Pancreas (tissue), 10 donors: ENCODE data around the gene SHROOM1. TPM values are rescaled to one million over a fixed set of nuclear protein-coding genes. Genes with fewer than 3 reads are reported as not detected.
"Not testable (repeated sequence)": the region's sequence is repeated elsewhere in the genome, so short reads cannot be mapped to it uniquely, and the experiment has no call there.

Experiments
- ATAC-seq, 4 donors: fragments of 200-7000 bp; cut with Tn5 transposase; one replicate each; pipeline versions ENCODE4 v1.8.0 to v1.9.1; 2020; ENCODE audit warnings: mild to moderate bottlenecking in 4 of 4, moderate library complexity in 4 of 4
- DNase-seq, 6 donors: peaks; one replicate each; pipeline ENCODE4 v3.0.0-alpha.2; 2020
- FAIRE-seq: peaks from 2 replicates; lab custom pipeline; 2012; peaks lifted over from hg19 to GRCh38; lab: Jason Lieb, UNC
- H3K27ac ChIP-seq, 4 donors: fragments of 200-600 bp; sonication (generic); 1 replicate in 3 of 4; 2 replicates in 1 of 4; pipeline versions ENCODE4 v1.5.0 to v1.8.0; 2020
- H3K27me3 ChIP-seq, 4 donors: fragments of 200-600 bp; one replicate each; pipeline ENCODE4 v1.8.0; 2021
- H3K36me3 ChIP-seq, 3 donors: fragments of 200-600 bp; sonication (generic) in 1 of 3; one replicate each; pipeline versions ENCODE4 v1.5.0 to v1.8.0; 2020 to 2021
- H3K4me1 ChIP-seq, 3 donors: fragments of 200-600 bp; one replicate each; pipeline ENCODE4 v1.8.0; 2021
- H3K4me3 ChIP-seq, 4 donors: fragments of 200-600 bp; sonication (generic) in 2 of 4; one replicate each; pipeline versions ENCODE4 v1.5.0 to v1.8.0; 2020 to 2021
- H3K9me3 ChIP-seq, 4 donors: fragments of 200-600 bp; one replicate each; pipeline ENCODE4 v1.8.0; 2021
- WGBS, 2 donors: extraction: QIAGEN DNeasy Blood & Tissue Kit; methylation state at CpG; one replicate each; pipeline ENCODE4 v1.1.7; 2013; 5-methylcytosine and 5-hydroxymethylcytosine counted together
- intact Hi-C, 3 donors: fragments of 100-400 bp; cut with DNase I; formaldehyde crosslinking; loops; one replicate each; pipeline versions ENCODE4 v1.11.1 to v1.14.2; 2022
- polyA plus RNA-seq, 2 donors: library from polyadenylated mRNA; stranded (reverse); fragments of 200-250 nt; gene quantifications; one replicate each; pipeline ENCODE4 v1.2.3, GENCODE V29; 2013
- total RNA-seq, 6 donors: library from RNA; stranded (reverse); fragmentation: NEBNext Ultra II Directional in 4 of 6; extraction: Animal tissue kit (Norgen Biotek cat#: 25700) in 4 of 6; gene quantifications; one replicate each; pipeline versions ENCODE4 v1.2.1 to v1.2.4, GENCODE V29; 2021 to 2023
- TF ChIP-seq, protein P1 (sequence below), 4 donors: fragments of 200-600 bp; sonication (generic) in 3 of 4; IDR thresholded peaks; one replicate each; pipeline versions ENCODE4 v1.5.0 to v1.8.0; 2021; ENCODE audit warnings: antibody characterized with exemption in 4 of 4
- donor health status: healthy with polysubstance abuse.
- donor health status: DM: no; HTN: no; CAD: no; lungs with moderate emphysema.
- donor health status: DM: no; HTN: no; CAD: no.
- donor health status: control.
- donor health status: control.
- donor health status: Bipolar disorder and iron deficiency.
- donor health status: DM: yes; HTN: yes; CAD: no.
- donor health status: DM: no; HTN: no; CAD: no.
- donor health status: DM: no; HTN: no; CAD: no.
- donor health status: DM: yes; HTN: yes; CAD: no.

SHROOM1 gene
- total and polyA plus RNA-seq, 8 donors = 10.7 to 62.0 (median 12.1) TPM

- no peak for DNase-seq
- intact Hi-C loops = no loop called here
- WGBS, 2 donors = 19 to 25% methylated on average over 30 of the region's 30 CpGs
- FAIRE-seq = no peak
- Histone ChIP-seq H3K4me3 (peak overlapping the region; percentile 34 to 90 (median 76)), H3K27ac (peak overlapping the region; percentile 91 to 96 (median 94)), H3K4me1 (peaks cover 0 to 16% (median 0%) of the 10 kb centered on the region in 3 donors), H3K9me3 (no peaks in the 10 kb centered on the region), H3K36me3 (peaks cover 0 to 3% (median 0%) of the 10 kb centered on the region in 3 donors), H3K27me3 (no peaks in the 10 kb centered on the region)
- peak in 3 of 4 donors; percentile 55 to 63 (median 59) for ATAC-seq
- TF ChIP-seq, protein P1, sequence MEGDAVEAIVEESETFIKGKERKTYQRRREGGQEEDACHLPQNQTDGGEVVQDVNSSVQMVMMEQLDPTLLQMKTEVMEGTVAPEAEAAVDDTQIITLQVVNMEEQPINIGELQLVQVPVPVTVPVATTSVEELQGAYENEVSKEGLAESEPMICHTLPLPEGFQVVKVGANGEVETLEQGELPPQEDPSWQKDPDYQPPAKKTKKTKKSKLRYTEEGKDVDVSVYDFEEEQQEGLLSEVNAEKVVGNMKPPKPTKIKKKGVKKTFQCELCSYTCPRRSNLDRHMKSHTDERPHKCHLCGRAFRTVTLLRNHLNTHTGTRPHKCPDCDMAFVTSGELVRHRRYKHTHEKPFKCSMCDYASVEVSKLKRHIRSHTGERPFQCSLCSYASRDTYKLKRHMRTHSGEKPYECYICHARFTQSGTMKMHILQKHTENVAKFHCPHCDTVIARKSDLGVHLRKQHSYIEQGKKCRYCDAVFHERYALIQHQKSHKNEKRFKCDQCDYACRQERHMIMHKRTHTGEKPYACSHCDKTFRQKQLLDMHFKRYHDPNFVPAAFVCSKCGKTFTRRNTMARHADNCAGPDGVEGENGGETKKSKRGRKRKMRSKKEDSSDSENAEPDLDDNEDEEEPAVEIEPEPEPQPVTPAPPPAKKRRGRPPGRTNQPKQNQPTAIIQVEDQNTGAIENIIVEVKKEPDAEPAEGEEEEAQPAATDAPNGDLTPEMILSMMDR (IDR thresholded peaks at IDR 0.05) = no peak
Observed at GRCh38 chr5:132865668-132866341, 35.4 kb upstream of the SHROOM1 start.

DNA sequence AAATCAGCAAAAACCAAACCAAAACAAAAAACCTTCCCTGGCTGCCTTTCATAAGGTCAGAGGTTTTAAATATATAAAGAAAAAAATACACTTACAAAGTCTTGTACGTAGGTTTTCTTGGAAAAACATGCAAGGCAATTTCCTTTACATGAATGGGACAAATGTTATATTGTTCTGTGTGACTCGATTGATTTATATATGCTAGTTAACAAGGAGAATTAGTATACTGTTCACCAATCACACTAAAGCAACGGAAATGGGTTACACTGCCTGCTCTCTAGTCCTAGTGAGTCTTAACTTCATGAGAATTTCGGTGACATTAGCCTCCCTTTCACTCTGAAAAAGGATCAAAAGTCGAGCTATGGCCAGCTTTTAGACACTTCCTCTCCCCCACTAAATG lies 30.3 kb upstream of the SHROOM1 start:
- intact Hi-C loops = no loop called here
- DNase-seq = no peak
- Histone ChIP-seq H3K9me3 (no peaks in the 10 kb centered on the region), H3K36me3 (no peaks in the 10 kb centered on the region), H3K4me1 (peaks cover 0 to 3% (median 0%) of the 10 kb centered on the region in 3 donors), H3K27ac (no peak overlapping the region), H3K4me3 (no peak overlapping the region), H3K27me3 (no peaks in the 10 kb centered on the region)
- WGBS, 2 donors = 56 to 68% methylated on average over 5 of the region's 5 CpGs
- TF ChIP-seq, protein P1 (IDR thresholded peaks at IDR 0.05) = no peak
- FAIRE-seq = no peak
- no peak for ATAC-seq

DNA sequence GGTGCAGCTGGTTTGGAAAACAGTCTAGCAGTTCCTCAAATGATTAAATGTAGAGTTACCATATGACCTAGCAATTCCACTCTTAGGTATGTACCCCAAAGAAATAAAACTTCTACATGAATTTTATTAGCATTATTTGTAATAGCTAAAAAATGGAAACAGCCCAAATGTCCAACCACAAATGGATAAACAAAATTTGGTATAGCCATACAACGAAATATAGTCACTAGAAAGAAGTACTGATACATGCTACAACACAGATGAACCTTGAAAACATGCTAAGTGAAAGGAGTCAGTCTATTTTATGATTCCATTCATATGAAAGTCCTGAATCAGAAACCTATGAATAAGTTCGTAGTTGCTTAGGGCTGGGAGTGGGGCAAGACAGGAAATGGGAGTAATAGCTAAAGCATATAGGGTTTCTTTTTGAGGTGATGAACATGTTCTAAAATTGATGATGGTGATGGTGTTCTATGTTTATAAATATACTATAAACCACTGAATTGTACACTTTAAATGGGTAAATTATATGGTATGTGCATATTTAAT lies 29.5 kb upstream of the SHROOM1 start:
- Histone ChIP-seq H3K36me3 (no peaks in the 10 kb centered on the region), H3K4me3 (no peak overlapping the region), H3K27ac (no peak overlapping the region), H3K9me3 (no peaks in the 10 kb centered on the region), H3K4me1 (no peaks in the 10 kb centered on the region), H3K27me3 (no peaks in the 10 kb centered on the region)
- intact Hi-C loops = no loop called here
- FAIRE-seq (no peak), DNase-seq (no peak), ATAC-seq (no peak)
- TF ChIP-seq, protein P1 (IDR thresholded peaks at IDR 0.05) = no peak
- 82 to 93% methylated on average over 2 of the region's 2 CpGs for WGBS, 2 donors

GRCh38 chr5:132856011-132856410 lies 25.6 kb upstream of the SHROOM1 start:
- ATAC-seq = no peak
- no peak overlapping the region for H3K4me3 ChIP-seq
- H3K27me3 ChIP-seq = no peaks in the 10 kb centered on the region
- no peak for FAIRE-seq
- TF ChIP-seq, protein P1 (IDR thresholded peaks at IDR 0.05) = no peak
- intact Hi-C loops = no loop called here
- no peak overlapping the region for H3K27ac ChIP-seq
- no peak for DNase-seq
- no peaks in the 10 kb centered on the region for H3K9me3 ChIP-seq
- H3K36me3 ChIP-seq = no peaks in the 10 kb centered on the region
- 78 to 81% methylated on average over 3 of the region's 3 CpGs for WGBS, 2 donors
- H3K4me1 ChIP-seq = peaks cover 0 to 20% (median 19%) of the 10 kb centered on the region in 3 donors

GRCh38 chr5:132854992-132855391 lies 24.5 kb upstream of the SHROOM1 start:
- H3K9me3 ChIP-seq, intact Hi-C loops, H3K4me3 ChIP-seq, H3K27ac ChIP-seq, DNase-seq, H3K36me3 ChIP-seq, ATAC-seq, H3K27me3 ChIP-seq, FAIRE-seq: not testable (repeated sequence)
- WGBS, 2 donors = 96 to 99% methylated on average over 5 of the region's 5 CpGs
- H3K4me1 ChIP-seq = peaks cover 0 to 20% (median 19%) of the 10 kb centered on the region in 3 donors
